Stimulated activated CD4-positive, alpha-beta T cell treated with anti-CD3 and anti-CD28 coated beads, Interleukin-2, amount 100 ng/mL, for 48 hours (primary cell): ENCODE measurements around the gene PBX3.

Experiments
- DNase-seq, 2 donors: peaks; one replicate each; pipeline ENCODE4 v3.0.0-alpha.2; 2020

PBX3 gene

DNA sequence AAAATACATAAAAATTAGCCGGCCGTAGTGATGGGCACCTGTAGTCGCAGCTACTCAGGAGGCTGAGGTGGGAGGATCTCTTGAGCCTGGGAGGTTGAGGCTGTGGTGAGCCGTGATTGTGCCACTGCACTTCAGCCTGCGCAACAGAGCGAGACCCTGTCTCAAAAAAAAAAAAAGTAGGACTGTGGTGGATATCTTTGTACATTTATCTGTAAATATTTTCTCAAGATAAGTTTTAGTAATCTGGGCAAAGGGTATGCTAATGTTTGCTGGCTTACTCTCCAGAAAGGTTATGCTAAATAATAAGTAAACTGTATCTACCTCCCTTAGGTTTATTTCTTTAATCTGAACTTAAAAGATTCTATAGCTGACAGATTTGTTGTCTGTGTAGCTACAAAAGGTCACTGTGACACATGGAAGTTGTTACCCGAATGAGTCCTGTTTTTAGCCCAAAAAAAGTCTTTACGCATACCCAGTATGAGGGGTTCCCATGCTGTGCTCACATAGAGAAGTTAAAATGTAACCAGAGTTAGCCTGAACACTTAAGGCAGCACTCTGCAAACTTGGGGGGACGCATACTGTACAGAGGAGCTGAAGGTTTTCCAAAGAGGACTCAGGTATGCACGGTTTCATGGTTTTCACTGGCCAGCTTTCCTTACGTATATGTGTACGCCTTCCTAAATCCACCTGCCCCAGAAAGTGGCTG is 206.3 kb downstream of the PBX3 start:
- DNase-seq = no peak

DNA sequence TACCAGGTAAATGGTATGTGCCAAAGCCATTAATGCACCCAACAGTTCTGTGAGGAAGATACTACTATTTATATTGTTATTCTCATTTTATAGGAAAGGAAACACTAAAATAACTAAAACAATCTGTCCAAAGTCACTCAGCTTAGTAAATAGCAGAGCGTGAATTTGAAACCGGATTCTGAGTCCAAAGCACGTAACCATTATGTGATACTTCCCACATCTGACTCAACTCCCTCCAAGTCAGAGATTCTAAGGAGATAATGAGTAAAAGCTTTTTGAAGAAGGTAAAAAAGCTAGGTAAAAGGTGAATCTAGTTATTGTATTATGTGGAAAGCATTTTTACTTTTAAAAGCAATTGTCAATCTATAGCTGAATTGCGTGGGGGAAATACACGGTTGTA is 208.9 kb downstream of the PBX3 start:
- no peak for DNase-seq

DNA sequence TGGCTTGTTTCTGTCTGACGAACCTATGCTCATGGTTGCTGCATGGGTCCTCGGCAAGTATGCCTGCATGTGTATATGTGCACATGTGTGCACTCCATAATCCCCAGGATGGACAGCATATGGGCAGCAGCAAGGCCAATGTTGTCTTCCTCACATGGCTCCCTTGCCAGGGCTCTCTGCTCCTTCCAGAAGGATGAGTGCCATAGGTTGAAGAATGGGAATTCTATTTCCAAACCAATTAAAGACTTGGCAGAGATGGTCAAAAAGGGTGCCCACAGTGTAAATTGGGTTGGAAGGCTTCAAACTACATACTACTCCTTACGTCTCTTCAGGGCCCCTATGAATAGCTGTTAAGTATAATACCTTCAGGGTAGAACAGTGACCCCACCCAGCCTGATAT is 212.1 kb downstream of the PBX3 start:
- no peak for DNase-seq

DNA sequence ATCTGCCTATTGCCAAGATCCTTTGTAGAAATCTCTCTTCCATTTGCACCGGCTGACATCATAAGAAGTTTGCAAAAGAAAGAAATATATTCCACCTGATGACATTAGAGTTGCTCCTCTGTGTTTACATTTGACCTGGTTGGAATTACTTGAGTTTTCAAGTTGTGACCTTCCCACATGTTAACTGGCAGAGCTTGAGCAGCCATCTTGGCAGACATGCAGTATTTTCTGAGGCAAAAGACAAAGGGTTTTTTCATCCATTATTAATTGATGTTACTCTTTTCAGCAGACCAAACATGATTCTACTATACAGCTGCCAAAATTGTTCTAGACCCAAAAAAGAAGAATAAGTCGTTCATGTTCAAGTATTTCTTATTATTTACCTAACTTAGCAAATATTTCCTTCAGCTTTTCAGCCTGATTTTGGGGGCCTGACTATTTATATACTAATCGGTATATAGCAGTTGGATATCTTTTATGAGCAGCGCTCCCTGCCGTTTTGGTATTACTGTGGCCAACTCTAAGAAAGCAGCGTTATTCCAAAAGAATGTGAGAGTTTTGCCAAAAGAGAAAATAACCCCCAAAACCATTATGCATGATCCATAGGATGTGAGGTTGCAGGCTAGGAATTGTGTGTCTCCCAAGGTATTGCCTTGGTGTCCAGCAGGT is 212.9 kb downstream of the PBX3 start:
- DNase-seq = no peak

DNA sequence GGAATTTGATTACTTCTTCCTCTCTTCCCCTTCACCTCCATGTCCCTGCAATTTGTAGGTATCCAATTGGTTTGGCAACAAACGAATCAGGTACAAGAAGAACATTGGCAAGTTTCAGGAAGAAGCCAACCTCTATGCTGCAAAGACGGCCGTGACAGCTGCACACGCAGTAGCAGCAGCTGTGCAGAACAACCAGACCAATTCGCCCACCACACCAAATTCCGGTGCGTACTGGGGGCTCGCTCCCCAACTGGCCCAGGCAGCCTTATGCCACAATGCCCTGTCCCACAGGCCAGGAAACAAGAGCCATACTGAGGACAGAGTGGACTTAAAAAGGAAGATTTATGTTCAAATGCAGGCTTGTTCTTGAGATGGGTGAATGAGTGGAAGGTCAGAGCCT is 213.5 kb downstream of the PBX3 start:
- DNase-seq = no peak

DNA sequence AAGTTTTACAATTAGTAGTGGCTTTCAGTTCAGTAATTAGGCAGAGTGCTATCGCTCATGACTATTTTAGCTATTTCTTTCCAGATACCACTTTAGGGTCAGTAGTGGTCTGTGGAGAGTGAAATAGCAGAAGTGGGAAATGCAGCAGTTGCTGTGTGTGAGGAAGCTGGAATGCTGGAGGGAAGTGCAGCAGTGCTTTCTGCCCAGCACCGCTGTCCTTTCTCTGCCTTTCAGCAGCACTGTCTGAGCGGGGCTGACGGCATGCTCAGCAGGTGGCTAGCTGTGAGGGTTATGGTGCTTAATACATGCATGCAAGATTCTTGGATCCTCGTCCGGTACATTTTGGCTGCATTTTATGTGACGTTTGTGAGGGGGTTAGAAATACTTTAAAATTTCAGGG is 213.9 kb downstream of the PBX3 start:
- DNase-seq = no peak

DNA sequence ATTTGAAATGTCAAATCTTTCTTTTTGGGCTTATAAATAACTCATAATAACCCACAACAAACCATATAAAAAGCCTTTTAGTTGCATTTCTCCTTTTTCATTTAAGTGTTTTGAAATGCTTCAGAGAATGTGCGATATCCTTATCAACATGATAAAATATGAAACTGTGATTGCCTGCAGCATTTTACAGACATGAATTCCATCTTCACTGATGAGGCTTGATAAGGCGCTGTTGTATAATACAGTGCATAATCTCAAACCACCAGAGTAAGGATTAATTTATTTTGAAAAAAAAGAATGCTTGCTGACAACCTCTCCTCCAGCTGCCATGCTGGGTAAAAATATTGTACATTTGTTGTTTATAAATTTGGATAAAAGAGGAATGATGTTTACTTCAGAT is 216.8 kb downstream of the PBX3 start:
- DNase-seq = no peak

DNA sequence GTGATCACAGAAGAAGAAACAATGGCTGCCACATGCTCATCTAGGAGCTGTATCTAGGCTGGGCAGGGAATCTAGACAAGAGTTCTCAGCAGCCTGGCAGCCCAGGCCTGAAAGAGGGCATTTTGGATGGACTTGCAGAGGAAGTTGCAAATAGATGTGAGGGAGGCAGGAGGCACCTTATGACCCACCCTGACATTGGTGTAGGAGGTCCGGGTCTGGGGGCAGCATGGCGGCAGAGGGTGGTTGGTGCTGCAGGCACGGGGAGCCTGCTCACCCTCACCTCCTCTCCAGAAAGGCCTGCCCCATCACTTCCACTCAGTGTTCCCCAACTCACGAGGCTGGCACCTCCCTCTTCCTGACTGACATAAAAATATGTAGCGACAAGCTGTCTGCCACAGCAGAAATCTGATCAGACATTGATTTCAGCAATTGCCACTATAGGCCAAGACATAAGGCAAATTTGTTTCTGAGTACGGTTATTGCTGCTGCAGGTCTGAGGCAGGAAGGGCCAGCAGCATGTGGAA is 217.6 kb downstream of the PBX3 start:
- DNase-seq = no peak

DNA sequence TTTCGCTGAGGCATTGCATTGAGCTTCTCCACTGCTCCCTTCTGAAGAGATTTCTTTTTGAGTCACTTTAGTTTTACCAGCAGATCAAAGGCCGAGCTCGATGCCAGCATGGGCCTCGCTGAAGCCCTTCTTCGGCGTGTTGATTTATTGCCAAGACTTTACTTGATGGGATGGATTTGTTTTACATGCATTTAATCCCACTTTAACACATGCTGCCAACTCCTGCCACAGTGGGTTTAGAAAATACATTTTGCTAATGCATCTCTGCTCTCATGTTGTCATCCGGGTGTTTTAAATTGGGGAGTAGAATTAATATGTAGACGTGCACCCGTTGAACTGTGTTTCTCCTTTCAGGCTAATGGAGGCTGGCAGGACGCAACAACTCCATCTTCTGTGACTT is 218.3 kb downstream of the PBX3 start:
- no peak for DNase-seq

DNA sequence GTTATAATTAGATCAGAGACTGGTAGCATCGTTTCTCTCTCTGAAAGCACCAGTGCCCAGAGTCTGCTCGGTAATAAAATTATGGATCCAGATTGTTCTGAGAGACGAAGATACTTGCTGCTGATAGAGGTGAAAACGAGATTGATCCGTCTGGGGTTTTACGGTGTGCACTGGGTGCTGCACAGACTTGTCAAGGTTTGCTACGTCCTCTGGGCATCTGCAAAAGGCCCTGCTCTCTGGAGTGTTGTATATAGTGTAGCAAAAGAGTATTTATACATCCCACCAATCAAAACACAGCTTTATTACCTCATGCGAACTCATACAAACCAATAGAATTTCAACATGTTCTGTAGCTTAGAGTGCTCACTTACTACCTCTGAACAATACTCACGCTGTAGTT is 219.3 kb downstream of the PBX3 start:
- no peak for DNase-seq

DNA sequence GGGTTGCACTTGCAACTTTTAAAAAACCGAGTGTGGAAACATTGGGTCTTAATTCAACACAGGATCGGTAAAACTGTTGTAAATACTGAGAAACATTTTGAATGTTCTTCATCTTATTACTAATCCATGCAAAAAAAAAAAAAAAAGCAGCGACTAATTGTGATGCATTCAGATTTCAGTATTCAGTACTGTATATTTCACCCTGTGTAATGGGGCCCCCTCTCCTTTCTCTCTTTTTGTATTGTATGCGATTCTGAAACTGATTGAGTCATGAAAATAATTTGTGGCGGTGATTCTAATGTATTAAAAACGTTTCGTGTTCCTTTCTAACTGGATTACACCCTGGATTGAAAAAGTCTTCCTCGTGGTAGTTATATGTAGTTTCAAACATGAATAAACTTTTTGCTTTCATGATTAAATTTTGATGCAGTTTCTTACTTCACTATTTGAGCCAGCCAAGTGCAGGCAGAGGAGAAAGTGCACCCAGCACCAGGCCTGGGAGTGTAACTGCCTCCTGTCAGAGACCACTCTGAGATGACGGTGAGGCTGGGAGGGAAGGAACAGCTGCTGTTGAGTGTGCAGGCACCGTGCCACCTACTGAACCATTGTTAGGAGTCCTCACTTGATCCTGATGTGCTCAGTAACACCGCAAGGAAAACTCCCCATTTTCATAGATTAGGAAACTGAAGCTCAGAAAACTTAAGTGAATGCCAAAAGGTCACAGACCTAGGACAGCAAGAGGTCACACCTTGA is 220.0 kb downstream of the PBX3 start:
- no peak for DNase-seq

DNA sequence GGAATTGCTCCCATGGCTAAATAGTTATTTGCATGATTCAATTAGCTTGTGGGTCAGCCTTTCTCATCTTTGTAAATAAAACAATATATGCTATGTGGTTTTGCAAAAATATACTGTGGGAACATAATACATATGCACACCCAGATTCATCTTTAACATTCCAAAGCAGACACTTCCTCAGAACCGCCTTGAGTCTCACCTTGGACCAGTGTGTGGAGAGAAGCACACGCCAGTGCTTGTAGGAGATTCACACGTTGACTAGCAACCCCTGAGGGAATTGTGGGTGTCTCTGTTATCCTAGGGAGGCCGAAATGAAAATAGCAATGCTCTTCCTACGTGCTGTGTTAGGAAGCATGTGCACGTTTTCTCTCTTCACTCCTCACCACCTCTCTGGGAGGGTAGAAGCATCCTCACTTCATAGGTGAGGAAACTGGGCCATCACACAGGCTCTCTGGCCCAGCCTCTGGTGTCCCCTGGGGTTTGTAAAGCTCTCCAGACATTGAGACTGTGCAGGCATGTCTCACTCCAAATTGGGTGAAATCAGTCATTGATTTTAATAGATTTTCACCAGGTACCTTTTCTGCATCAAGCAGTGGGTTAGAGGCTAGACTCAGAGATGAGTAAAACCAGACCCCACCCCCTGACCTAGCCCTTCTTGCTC is 221.7 kb downstream of the PBX3 start:
- DNase-seq = no peak

DNA sequence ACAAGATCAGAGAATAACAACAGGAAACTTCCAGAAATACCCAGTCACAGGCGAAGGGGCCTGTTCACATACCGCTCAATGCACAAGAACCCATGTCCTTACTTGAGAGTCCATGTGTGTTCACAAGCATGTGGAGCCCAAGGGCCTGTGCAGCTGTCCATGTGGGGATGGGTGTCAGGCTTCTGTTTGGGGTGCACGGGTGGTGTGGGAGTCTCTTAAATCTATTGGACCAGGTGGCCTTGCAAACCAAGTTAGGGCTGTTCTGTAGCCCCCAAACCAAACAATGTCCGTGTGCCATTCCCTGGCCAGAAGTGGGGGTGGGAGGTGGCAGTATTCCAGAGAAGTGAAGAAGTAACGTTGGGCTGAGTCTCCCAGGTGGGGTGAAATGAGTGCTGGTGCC is 222.3 kb downstream of the PBX3 start:
- DNase-seq = no peak

DNA sequence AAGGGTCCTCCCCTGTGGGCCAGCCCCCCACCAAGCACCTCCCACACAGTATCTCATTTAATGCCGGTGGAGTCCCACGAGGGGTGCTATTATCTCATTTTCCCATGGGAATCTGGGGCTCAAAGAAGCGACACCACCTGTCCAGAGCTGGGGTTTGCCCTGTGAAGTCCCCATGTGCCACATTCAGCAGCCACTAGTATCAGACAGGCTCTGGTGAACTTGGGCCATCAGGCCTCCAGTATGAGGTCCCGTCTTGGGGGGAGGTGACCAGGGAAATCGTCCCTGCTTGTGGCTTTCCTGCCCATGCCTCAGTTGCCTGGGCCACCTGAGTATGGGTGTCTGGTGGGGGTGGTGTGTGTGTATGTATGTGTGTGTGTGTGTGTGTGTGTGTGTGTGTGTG is 222.7 kb downstream of the PBX3 start:
- DNase-seq = no peak

DNA sequence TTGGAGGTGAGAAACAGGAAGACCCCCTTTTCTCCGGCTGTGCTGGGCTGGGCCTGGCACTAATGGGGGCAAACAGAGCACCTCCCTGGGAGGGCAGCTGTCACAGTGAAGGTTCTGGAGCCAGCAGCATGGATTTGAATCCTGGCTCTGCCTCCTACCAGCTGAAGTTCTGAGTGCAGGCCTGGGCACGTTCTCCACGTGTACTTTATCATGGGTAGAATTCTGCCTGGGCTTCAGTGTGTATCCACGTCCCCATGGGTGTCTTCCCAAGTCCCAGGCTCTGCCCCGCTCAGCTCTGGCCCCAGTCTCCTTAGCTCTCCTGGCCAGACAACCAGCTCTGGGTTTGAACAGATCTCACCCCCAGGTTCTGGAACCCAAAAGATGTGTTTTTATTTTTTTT is 223.2 kb downstream of the PBX3 start:
- DNase-seq = no peak

DNA sequence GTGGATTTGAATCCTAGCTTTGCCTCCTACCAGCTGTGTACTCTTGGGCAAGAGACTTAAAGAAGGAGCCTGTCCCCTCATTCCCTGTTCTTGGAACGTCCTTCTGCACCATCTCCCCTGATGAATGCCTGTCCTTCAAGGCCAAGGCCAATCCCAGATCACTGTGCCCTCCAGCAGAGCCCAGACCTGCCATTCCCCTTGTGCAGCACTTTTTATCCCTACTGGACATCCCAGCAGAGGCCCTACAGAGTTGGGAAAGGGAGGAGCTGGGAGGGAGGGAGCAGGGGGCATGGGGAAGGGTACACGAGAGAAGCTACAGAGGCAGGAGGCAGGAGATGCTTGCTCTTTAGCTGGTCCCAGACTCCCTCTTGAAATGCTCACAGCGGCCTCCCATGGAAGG is 223.9 kb downstream of the PBX3 start:
- DNase-seq = no peak

DNA sequence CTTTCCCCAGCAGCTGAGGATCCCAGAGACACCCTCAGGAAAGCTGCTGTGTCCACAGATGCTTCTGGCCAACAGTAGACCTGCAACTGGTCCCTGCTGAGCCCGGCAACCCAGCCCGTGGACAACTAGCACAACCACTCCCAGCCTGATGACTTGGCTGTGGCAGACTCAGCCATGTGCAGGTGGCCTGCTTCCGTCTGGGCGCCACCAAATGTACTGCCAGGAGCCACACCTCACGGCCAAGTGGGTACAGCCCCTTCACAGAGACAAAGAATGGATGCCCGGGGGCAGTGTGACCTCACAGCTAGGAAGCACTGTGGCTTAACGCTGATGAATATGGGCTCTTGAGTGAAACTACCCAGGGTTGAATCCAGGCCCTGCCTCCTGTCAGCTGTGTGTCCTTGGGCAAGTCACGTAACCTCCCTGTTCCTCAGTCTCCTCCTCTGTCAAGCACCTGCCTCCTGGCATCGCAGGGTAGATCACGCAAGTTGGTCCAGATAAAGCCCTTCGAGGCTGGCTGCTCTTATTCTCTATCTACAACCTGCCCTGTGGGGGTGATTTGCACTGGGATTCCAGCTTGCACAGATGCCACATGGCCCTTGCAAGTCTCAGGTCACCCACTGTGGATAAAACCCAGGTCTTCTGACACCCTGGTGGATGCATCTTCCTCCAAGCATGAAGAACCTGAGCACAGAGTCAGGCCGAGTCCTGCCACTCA is 225.0 kb downstream of the PBX3 start:
- no peak for DNase-seq

DNA sequence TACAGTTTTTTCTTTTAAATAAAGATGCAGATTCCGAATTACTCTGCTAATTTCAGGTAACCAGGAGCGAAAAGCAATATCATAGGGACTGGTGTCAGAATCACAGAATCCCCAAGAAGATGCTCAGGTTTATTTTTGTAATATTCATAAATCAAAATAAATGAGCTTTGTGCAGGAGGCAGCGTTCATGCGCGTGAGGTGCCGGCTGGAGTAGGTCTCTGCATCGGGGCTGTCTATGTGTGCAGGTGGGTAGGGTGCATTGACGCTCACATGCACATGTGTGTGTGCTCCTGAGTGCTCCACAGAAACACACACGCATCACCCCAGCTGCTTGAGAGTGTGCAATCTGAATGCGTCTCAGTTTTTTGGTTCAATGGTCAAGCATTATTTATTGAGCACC is 226.4 kb downstream of the PBX3 start:
- DNase-seq = no peak

DNA sequence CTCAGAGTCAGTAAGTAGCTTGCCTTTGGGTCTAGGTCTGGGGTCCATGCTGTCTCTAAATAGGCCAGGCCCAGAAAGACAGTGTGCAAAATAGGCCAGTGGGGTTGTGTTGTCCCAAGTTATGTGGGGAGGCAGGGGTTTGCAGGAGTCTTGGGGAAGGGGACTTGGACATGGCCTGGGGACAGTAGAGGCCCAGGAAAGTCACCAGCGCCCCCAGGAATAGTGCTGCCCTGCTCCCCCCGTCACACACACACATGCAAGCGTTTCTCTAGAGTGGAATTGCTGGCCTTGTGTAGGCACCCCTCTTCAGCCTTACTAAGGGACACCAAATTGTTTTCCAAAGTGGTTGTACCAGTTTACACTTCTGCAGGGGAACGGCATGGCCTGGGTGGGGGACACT is 227.5 kb downstream of the PBX3 start:
- DNase-seq = no peak

DNA sequence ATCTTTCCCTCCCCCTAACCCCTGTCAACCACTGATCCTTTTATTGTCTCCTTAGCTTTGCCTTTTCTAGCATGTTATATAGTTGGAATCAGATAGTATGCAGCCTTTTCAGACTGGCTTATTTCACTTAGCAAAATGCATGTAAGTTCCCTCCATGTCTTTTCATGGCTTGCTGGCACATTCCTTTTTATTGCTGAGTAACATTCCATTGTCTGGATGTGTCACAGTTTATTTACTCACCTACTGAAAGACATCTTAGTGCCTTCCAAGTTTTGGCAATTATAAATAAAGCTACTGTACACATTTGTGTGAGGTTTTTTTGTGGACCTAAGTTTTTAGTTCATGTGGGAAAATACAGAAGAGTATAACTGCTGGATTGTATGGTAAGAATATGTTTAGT is 230.1 kb downstream of the PBX3 start:
- no peak for DNase-seq

DNA sequence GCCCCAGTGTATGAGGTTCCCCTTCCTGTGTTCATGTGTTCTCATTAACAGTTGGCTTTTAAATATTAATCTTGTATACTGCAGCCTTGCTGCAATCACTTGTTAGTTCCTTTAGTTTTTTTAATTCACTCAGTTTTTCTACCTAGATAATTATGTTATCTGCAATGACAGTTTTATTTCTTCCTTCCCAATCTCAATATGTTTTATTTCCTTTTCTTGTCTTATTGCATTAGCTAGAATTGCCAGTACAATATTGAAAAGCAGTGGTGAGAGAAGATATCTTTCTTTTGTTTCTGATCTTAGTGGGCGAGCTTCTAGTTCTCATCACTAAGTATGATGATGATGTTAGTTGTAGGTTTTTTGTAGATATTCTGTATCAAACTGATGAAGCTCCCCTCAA is 232.2 kb downstream of the PBX3 start:
- DNase-seq = no peak

DNA sequence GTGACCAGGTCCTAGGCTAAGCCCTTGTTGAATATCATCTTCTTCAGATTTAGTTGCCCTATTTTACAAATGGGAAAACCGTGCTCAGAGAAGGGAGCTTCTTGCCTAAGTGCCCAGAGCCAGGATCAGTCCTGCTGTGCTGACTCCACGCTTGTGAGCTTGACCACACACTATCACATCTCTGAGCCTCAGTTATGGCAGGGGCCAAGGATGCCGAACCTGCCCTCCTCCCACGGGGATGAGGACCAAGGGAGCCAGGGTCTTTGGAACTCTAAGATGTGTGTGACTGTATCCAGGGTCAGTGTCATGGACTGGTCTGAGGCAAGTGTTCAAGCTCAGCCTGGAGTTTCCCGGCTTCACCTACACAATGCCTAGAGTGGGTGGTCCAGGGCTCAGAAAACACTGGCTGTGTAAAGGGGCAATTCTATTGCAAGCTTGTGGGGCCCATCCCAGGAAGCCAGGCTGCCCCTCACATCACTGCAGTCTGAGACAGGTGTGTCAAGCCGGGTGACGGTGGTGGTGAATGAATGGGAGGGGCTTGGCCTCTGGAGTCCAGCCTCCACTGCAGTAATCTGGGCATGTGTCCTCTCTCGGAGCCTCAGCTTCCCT is 235.7 kb downstream of the PBX3 start:
- DNase-seq = no peak
